Omental fat pad (tissue), 4 donors: ENCODE results near the gene OR10G2. TPM values are rescaled to one million over a fixed set of nuclear protein-coding genes. Genes with fewer than 3 reads are reported as not detected.

Experiments used
- ATAC-seq: fragments of 150-250 bp; one replicate; pipeline ENCODE4 v1.9.1; 2016; ENCODE audit warnings: mild to moderate bottlenecking, moderate library complexity; ENCODE audit not compliant: low FRiP score
- DNase-seq: peaks from one replicate; pipeline ENCODE4 v3.0.0-alpha.2; 2019; ENCODE audit warnings: low spot score
- CTCF ChIP-seq, 3 donors: fragments of 450-650 bp; IDR thresholded peaks; one replicate each; pipeline ENCODE4 v1.5.1; 2016 to 2017; ENCODE audit warnings: antibody characterized with exemption in 3 of 3, mild to moderate bottlenecking in 3 of 3, moderate library complexity in 2 of 3
- total RNA-seq, 4 donors: library from RNA; depleted of rRNA; stranded (reverse); fragments of >200 nt; gene quantifications; one replicate each; pipeline ENCODE4 v1.1.0, GENCODE V29; 2016

Gene OR10G2
- total RNA-seq, 4 donors from 2014 or later = not detected

GRCh38 chr14:21668377-21668776, 33.6 kb upstream of the OR10G2 start:
- DNase-seq (no peak), ATAC-seq (no peak)
- no peak for TF ChIP-seq CTCF (IDR thresholded peaks at IDR 0.05)

- ATAC-seq = no peak
- TF ChIP-seq CTCF (IDR thresholded peaks at IDR 0.05) = no peak
- no peak for DNase-seq
These were observed 22.2 kb upstream of the OR10G2 start for GRCh38 chr14:21656980-21657379.

GRCh38 chr14:21654215-21654614, 19.5 kb upstream of the OR10G2 start:
- ATAC-seq (no peak), DNase-seq (no peak)
- TF ChIP-seq CTCF (IDR thresholded peaks at IDR 0.05) = no peak

- no peak for DNase-seq
- no peak for TF ChIP-seq CTCF (IDR thresholded peaks at IDR 0.05)
These were observed 18.7 kb upstream of the OR10G2 start, which contains the start of gene OR4E2 for GRCh38 chr14:21653331-21653885. Gene OR4E2 (plus strand): TSS chr14:21653835. CDS start chr14:21665083, 11,248 bp downstream.

GRCh38 chr14:21652209-21652808, 17.6 kb upstream of the OR10G2 start:
- ATAC-seq (no peak), DNase-seq (no peak)
- no peak for TF ChIP-seq CTCF (IDR thresholded peaks at IDR 0.05)

More at GRCh38 chr14:21653331-21653885, 18.7 kb upstream of the OR10G2 start, which contains the start of gene OR4E2:
- no peak for ATAC-seq

GRCh38 chr14:21647380-21647779, 12.6 kb upstream of the OR10G2 start:
- no peak for TF ChIP-seq CTCF (IDR thresholded peaks at IDR 0.05)
- ATAC-seq = no peak
- DNase-seq = no peak

GRCh38 chr14:21643407-21643806, 8.7 kb upstream of the OR10G2 start:
- no peak for ATAC-seq
- TF ChIP-seq CTCF (IDR thresholded peaks at IDR 0.05) = no peak
- no peak for DNase-seq
